Suppressor macrophage treated with lipopolysaccharide for 4 hours (primary cell): ENCODE data around the gene IQSEC1.
A peak's percentile ranks its signal among the peaks of the same experiment; 100 is the strongest.

ENCODE experiments used
- DNase-seq: peaks from one replicate; pipeline ENCODE4 v3.0.0-alpha.2; 2020

The IQSEC1 gene

DNA sequence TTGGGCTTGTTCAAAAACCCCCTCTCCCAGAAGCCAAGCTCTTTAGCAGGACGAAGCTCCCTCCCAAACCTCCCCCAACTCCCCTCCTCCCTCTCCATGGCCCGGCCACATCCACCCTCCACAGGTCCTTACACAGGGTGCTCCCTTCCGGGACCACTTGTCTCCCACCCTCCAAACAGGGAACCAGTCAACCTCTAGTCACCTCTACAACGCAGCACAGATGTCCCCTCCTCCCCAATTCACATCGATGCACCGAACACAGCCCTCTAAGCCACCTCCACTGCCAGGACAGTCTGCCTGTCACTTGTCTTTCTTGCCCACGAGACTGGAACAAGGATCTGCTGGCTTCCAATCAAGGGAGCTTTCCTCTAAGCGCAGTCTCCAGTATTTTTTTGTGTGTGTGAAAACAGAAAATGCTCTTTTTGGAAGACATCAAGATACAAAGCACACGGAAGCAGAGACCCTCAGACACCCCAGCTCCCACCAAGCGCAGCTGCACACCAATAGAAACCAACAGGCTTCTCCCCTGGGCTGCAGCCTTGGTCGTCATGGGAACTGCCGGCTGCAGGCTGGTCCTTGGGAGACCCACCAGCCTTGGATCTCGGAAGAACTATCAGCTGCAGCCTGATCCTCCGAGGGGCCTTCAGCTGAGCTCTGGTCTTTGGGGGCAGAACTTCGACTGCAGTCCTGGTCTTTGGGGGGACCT is 26.5 kb downstream of the IQSEC1 start:
- DNase-seq, result no peak

DNA sequence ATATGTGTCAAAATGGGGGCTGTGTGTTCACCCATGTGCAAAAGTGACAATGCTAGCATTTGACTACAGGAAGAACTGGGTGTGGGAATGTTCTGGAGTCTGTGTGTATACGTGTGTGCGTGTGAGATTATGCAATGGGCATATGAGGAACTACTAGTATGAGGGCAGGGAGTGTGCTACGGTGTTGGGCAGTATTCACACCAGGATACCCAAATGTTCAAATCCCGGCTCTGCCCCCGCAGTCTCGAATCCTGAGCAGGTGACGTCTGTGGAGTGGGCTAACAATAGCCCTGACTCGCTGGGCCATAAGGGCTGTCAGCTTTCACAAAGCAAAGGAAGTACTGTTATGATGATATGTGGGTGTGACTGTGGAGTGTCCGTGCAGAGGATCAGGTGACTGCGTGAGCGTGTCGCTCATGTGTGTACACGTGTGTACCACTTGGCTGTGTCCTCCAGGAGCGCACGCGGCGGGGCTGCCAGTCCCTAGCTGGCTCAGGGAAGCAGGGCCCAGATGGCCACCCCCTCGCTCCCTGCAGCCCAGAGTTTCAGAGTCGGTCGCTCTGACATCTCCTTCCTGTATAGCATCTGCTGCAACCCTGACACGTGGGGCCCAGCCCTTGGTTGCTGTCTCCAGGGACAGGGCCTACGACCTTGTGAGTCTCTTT is 27.2 kb downstream of the IQSEC1 start:
- peak; percentile 53 for DNase-seq

- no peak for DNase-seq
Observed at GRCh38 chr3:13045241-13045903, 27.9 kb downstream of the IQSEC1 start.

DNA sequence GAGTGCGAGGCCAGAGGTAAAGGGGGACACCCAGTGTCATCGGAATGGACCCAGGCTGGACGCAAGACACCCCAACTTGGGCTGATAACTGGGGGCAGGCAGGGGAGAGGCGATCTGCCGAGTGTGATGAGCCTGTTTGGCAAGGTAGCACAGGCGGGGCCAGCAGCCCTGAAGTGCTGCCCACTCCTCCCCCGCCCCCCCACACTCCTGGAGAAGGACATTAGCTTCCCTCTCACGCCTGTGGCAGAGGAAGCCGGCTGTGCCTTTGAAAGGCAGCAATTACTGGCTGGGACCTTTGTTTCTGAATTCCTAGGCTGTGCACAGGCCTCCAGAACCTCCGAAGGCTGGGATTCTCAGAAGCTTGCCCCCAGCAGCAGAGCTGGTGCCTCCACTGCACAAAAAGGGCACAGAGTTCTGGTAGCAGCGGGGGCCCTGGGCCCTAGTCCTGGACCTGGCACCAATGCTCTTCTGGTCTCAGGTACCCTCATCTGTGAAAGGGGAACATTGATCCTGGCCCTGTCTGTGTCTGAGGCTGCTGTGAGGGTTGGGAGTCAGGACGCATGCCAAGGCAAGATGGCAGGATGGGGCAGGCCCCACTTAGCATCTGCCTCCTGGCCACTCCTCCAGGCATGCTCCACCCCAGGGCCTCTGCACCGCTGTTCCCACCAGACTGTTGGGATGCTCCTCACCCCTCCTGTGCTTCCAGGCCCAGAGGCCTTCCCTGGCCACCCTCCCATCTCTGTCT is 28.6 kb downstream of the IQSEC1 start:
- DNase-seq, result no peak

DNA sequence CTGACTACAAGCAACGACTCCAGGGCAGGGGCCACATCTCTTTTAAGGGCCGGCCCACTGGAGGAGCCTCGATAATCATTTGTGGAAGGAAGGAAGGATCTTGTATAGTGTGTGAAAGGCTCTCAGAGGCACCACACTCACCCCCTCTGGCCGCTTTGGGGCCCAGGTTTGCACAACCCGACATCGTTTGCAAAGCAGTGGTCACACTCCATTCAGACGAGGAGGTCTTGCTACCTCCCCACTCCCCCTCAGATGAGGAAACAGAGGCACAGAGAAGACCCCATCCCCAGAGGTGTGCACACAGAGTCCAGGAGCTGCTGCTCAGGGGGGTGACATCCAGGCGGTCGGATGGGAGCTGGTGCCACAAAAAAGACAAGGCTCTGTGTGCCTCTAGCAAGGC is 29.6 kb downstream of the IQSEC1 start:
- DNase-seq, result no peak

GRCh38 chr3:13042715-13043271 is 30.4 kb downstream of the IQSEC1 start:
- DNase-seq, result no peak

DNA sequence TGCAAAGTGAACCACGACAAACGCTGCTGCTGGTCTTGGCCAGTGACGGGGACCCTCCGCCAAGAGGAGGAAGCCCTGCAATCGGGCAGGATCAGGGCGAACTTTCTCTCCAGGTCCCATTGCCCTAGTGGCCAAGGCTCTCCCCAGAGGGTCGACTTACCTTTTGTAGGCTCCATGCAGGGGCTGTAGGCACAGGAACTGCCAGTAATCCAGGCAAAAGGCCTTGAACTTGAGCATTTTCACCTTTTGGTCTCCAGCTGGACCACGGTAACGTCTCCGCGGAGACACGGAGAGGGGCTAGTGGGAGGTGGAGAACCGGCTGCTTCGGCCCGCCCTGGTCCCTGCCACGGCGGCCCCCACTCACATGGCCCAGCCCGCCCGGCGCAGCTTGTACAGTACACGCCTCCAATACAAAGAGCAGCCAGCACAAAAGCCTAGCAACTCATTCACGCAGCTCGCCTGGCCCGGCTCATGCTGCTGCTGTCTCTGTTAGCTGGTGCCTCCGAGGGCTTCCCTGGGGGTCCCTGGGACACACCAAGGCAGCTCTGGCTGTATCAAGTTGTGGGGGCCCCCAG is 31.0 kb downstream of the IQSEC1 start:
- no peak for DNase-seq

- no peak for DNase-seq
Observed at GRCh38 chr3:13041113-13041776, 32.0 kb downstream of the IQSEC1 start.

- DNase-seq, result peak; percentile 77
Observed at GRCh38 chr3:13040361-13041074, 32.7 kb downstream of the IQSEC1 start.

DNA sequence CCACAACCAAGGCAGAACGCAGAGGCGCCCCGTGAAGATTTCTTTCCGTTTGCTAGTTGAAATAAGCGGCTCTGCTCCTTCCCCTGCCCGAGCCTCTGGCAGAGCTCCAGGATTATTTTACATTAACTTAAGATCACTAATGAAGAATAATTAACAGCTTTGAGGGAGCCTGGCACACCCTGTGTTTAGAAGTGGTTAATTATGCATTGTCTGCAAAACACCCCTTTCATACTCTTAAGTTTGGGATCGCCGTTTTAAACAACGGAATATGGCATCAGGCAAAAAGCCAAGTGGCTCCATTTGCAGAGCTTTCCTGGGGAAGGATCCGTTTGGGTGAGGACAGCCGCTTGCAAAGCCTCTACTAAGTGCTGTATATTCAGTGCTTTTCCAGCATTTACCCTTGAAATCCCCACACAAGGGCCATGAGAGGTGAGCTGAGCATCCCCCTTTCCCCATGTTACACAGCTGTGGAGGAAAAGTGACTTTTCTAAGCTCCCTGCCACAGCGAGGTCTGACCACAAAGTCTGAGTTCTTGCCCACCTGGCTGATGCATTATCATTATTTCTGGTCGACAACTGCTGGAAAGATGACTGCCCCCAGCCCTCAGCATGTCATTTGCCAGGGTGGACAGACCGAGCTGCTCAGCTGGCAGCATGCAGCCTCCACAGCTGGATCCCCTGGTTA is 33.9 kb downstream of the IQSEC1 start:
- no peak for DNase-seq

GRCh38 chr3:13037458-13038117 is 35.6 kb downstream of the IQSEC1 start:
- no peak for DNase-seq

GRCh38 chr3:13034861-13035260 is 38.4 kb downstream of the IQSEC1 start:
- DNase-seq, result no peak

- no peak for DNase-seq
Observed at GRCh38 chr3:13034109-13034800, 39.0 kb downstream of the IQSEC1 start.

- DNase-seq, result no peak
Observed at GRCh38 chr3:13032206-13032605, 41.0 kb downstream of the IQSEC1 start.

DNA sequence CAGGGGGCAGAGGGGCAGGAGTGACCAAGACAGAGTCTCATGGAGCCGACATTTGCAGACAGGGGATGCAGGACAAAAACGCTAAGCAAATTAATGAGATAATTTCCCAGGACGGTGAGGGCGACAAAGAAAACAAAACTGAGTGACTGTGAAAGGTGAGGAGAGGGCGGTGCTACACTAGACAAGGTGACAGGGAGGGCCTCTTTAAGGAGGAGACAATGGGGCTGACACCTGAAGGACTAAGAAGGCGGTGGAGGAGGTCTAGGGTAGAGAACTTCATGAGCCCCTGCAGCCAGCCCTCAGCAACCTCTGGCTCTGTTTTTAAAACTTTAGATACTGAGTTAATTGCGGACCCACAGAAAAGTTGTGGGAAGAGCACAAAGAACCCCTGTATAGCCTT is 41.6 kb downstream of the IQSEC1 start:
- no peak for DNase-seq

- DNase-seq, result no peak
Observed at GRCh38 chr3:13030684-13031083, 42.5 kb downstream of the IQSEC1 start.

- DNase-seq, result no peak
Observed at GRCh38 chr3:13028010-13028821, 45.0 kb downstream of the IQSEC1 start.

GRCh38 chr3:13027154-13027553 is 46.1 kb downstream of the IQSEC1 start:
- no peak for DNase-seq

GRCh38 chr3:13026534-13026933 is 46.7 kb downstream of the IQSEC1 start:
- DNase-seq, result no peak
